ENCODE data around the gene EFCAB14.

GRCh38 chr1:46679789-46680573 lies 38.9 kb downstream of the EFCAB14 start:
- TF ChIP-seq EZH2phosphoT487 (IDR thresholded peaks at IDR 0.05; ENCODE audit: low read depth, severe bottlenecking, unreplicated experiment) (no peak), CTCF (IDR thresholded peaks at IDR 0.05; ENCODE audit: poor library complexity) (no peak), EZH2 (IDR thresholded peaks at IDR 0.05; ENCODE audit: borderline replicate concordance) (no peak)
